ENCODE measurements around the gene TRAF4. TPM values are rescaled to one million over a fixed set of nuclear protein-coding genes. Genes with fewer than 3 reads are reported as not detected.
A peak's percentile ranks its signal among the peaks of the same experiment; 100 is the strongest.

The TRAF4 gene
- total RNA-seq, 1 donor from 2014 or later = 143 TPM

DNA sequence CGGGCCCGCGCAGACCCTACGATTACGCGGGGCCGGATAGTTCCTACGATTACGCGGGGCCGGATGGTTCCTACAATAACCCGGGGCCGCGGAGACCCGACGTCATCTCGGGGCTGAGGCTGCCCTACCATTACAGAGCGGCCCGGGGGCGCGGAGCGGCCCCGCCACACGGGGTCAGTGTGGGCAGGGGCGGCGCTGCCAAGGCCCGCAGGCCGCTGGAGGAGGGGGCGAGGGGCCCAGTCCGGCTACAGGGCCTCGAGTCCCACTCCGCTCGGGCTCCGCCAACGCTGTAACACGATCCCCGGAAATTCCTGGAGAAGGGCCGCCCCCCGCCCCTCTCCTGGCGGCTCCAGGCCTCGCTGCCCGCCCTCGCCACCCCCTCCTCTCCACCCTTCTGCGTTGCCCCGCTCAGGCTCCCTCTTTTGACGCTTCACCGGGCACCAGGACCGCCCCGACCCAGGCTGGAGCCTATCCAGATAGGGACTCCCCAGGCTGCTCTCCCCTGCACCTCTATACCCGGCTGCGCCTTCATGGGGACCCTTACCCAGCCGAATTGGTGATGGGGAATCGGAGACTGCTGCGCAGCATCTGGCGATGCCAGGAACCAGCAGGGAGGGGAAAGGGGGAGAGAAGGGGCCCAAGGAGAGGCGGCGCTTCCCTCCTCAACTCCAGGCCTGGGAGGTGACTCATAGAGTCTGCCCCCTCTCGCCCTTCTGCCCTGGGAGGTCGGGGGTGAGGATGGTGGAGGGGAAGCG lies 26.1 kb upstream of the TRAF4 start, which contains the start of gene RAB34:
TSS of gene RAB34 (minus strand) at position 291 of the 755 bp plus-strand sequence. CDS start 602 bp downstream, outside the sequence.
- Histone ChIP-seq H3K36me3 (ENCODE audit: insufficient read depth, low read length) (peaks cover 31% of the 10 kb centered on the region), H3K4me1 (ENCODE audit: insufficient read depth, low read length) (peaks cover 41% of the 10 kb centered on the region), H3K27ac (ENCODE audit: low read depth, low read length) (peak within 1 kb of the TSS; percentile 87), H3K4me3 (ENCODE audit: insufficient read depth, low read depth, low read length) (peak within 1 kb of the TSS; percentile 83), H3K9ac (ENCODE audit: low read length) (peak within 1 kb of the TSS; percentile 92), H3K27me3 (ENCODE audit: insufficient read depth, low read length) (no peaks in the 10 kb centered on the region), H3K4me2 (ENCODE audit: low read length) (peak within 1 kb of the TSS; percentile 93), H4K20me1 (ENCODE audit: insufficient read depth, low read length) (peaks cover 62% of the 10 kb centered on the region), H3K79me2 (ENCODE audit: insufficient read depth, low read length) (peaks cover 65% of the 10 kb centered on the region), H2AFZ (ENCODE audit: low read depth, low read length) (peak within 1 kb of the TSS; percentile 28), H3K9me3 (ENCODE audit: insufficient read depth, low read depth, low read length) (no peaks in the 10 kb centered on the region)
- Mint-ChIP-seq H3K4me1 (ENCODE audit: low read depth, unreplicated experiment) (peaks cover 25% of the 10 kb centered on the region), H3K27me3 (ENCODE audit: low read depth, unreplicated experiment) (no peaks in the 10 kb centered on the region), H3K27ac (ENCODE audit: unreplicated experiment) (peak within 1 kb of the TSS; percentile 95), H3K36me3 (ENCODE audit: low read depth, unreplicated experiment) (peaks cover 29% of the 10 kb centered on the region), H3K4me3 (ENCODE audit: unreplicated experiment) (peak within 1 kb of the TSS; percentile 89), H3K9me3 (ENCODE audit: unreplicated experiment) (no peaks in the 10 kb centered on the region)
- peak; percentile 82 for DNase-seq (ENCODE audit: low read depth)
- no peak for TF ChIP-seq EZH2 (IDR thresholded peaks at IDR 0.05; ENCODE audit: insufficient read depth, low read length)
- no peak for TF ChIP-seq CTCF (IDR thresholded peaks at IDR 0.05; ENCODE audit: insufficient read depth, low read depth, low read length)
- FAIRE-seq = no peak

DNA sequence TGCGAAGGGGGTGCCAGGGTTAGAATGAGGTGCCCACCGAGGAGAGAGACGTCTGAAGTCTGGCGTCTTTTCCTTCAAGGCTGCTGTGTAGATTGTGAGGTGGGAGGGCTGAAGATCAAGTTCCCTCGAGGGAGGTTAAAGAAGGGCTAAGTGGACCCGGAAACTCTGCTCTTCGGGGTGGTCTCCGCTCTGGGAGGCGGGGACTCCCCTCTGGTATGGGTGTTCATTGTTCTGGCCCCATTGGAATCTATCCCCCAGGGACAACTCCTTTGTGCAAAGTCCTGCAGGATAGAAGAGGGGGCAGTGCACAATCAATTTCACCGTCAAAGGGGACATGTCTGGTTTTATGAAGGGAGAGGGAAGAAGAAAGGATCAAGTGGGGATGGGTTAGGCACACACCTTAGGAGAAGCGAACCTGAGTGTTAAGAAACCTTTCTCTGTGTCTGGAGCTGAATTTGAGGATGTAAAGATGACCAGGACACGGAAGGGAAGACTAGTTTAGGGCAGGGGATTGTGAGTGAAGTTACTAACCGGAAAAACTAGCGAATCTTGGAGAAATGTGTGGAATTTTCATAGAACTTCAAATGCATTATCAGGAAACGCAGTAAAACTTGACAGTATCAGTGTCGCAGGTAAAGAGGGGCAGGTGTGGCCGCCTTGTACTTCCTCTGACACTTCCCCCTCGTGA lies 25.3 kb upstream of the TRAF4 start:
- no peak for FAIRE-seq

More for the DNA sequence above, 25.3 kb upstream of the TRAF4 start:
- H3K27me3 ChIP-seq (ENCODE audit: insufficient read depth, low read length) = no peaks in the 10 kb centered on the region
- H3K9ac ChIP-seq (ENCODE audit: low read length) = peak overlapping the region; percentile 92
- Mint-ChIP-seq H3K4me3 (ENCODE audit: unreplicated experiment) (peak overlapping the region; percentile 89), H3K36me3 (ENCODE audit: low read depth, unreplicated experiment) (peaks cover 28% of the 10 kb centered on the region), H3K27ac (ENCODE audit: unreplicated experiment) (peak overlapping the region; percentile 95), H3K9me3 (ENCODE audit: unreplicated experiment) (no peaks in the 10 kb centered on the region), H3K27me3 (ENCODE audit: low read depth, unreplicated experiment) (no peaks in the 10 kb centered on the region), H3K4me1 (ENCODE audit: low read depth, unreplicated experiment) (peaks cover 29% of the 10 kb centered on the region)
- DNase-seq (ENCODE audit: low read depth) = no peak
- no peaks in the 10 kb centered on the region for H3K9me3 ChIP-seq (ENCODE audit: insufficient read depth, low read depth, low read length)
- peak overlapping the region; percentile 83 for H3K4me3 ChIP-seq (ENCODE audit: insufficient read depth, low read depth, low read length)
- peaks cover 47% of the 10 kb centered on the region for H3K4me1 ChIP-seq (ENCODE audit: insufficient read depth, low read length)
- H3K4me2 ChIP-seq (ENCODE audit: low read length) = peak overlapping the region; percentile 93
- peaks cover 65% of the 10 kb centered on the region for H4K20me1 ChIP-seq (ENCODE audit: insufficient read depth, low read length)
- H3K36me3 ChIP-seq (ENCODE audit: insufficient read depth, low read length) = peaks cover 35% of the 10 kb centered on the region
- peaks cover 72% of the 10 kb centered on the region for H3K79me2 ChIP-seq (ENCODE audit: insufficient read depth, low read length)
- H3K27ac ChIP-seq (ENCODE audit: low read depth, low read length) = peak overlapping the region; percentile 87
- H2AFZ ChIP-seq (ENCODE audit: low read depth, low read length) = peak overlapping the region; percentile 28
- TF ChIP-seq CTCF (IDR thresholded peaks at IDR 0.05; ENCODE audit: insufficient read depth, low read depth, low read length) (no peak), EZH2 (IDR thresholded peaks at IDR 0.05; ENCODE audit: insufficient read depth, low read length) (no peak)
